HS-27A (cell line): ENCODE measurements around the gene TMC4.
"Not testable (repeated sequence)": the region's sequence is repeated elsewhere in the genome, so short reads cannot be mapped to it uniquely, and the experiment has no call there.

Source experiments
- DNase-seq: peaks from one replicate; pipeline ENCODE4 v3.0.0-alpha.2; 2012; ENCODE audit warnings: low read depth, missing footprints

The TMC4 gene

DNA sequence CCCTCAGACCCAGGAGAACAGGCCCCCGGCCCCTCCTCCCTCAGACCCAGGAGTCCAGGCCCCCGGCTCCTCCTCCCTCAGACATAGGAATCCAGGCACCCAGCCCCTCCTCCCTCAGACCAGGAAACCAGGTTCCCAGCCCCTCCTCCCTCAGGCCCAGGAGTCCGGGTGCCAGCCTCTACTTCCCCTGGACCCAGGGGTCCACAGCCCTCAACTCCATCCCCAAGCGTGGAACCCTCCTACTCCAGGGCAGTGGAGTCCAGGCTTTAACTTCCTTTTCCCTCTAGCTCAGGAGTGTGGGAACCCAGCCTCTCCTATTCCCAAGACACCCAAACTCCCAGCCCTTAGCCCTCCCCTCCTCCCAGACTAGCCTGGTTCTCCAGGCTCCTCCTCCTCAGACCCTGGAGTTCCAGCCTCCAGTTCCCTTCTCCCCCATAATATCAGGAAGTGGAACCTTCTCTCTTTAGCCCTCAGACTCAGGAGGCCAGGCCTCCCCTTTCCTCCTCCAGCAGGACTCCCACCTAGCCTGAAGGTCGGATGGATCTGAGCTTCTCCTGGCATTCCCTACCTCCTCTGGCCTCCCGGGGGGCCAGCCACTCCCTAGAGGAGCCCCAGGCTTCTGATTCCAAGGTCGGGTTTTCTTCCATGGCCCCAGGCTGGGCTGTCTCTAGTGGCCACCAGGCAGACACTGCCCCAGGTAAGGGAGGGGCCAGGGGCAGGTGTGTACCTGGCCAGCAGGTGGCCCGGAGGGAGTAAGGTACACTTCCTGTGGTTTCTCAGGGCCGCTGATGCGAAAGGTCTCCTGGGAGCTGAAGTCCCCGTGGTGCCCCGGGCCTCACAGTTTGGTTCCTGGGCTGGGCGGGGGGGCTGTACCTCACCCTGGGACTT, at the start of gene TMC4:
Gene TMC4 (minus strand): TSS at position 690 of the 888 bp plus-strand sequence. CDS start 43 bp downstream, at position 647.
- peak; percentile 27 for DNase-seq

DNA sequence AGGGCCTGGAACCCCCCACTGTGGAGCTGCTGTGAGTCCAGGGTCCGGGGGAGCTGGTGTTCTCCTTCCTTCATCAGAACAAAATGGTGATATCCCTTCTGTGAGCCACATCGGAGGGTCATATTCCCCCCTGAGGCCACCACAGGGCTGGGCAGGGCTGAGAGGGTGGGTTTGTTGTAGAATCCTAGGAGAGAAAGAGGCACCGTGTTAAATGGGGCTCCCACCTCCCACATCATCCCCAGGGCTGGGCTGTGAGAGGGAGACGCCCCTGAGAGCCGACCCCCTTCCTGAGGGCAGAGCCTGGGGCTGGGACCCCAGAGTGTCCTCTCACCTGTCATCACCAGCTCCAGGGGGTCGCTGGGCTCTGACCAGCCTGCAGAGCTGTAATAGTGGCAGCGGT, 49.0 kb upstream of the TMC4 start:
- DNase-seq: not testable (repeated sequence)

- DNase-seq: not testable (repeated sequence)
These were observed 46.7 kb upstream of the TMC4 start for GRCh38 chr19:54219702-54220101.

DNA sequence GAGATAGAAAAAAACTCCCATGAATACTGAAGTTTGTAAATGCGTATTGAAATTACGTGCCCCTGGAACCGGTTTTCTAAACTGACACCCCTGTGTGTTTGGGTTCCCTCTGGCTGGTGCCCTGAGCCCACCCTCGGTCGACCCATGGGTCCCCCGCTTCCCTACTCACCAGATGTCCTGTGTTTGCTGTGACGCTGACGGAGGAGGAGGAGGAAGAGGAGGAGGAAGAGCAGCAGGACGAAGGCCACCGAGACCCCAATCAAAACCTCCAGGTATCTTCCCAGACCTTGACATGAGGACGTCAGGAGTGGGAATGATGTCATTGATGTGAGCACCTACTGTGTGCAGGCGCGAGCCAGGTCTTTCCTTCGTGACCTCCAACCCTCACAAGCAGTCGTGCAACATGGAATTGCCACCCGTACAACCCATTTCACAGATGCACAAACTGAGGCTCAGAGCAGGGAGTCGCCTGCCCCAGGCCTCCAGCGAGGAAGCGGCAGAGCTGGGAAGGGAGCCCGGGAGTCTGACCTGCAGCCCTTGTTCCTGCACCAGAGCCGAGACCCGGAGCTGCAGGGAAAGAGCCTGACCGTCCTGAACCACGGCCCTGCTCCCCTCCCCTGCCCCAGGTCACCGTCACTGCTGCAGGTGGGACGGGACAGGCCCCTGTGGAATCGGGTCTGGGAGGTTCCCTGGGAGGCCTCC, 46.2 kb upstream of the TMC4 start:
- no peak for DNase-seq

- DNase-seq: no peak
These were observed 45.3 kb upstream of the TMC4 start for GRCh38 chr19:54218259-54218658.

- not testable (repeated sequence) for DNase-seq
These were observed 44.7 kb upstream of the TMC4 start for GRCh38 chr19:54217517-54218247.

DNA sequence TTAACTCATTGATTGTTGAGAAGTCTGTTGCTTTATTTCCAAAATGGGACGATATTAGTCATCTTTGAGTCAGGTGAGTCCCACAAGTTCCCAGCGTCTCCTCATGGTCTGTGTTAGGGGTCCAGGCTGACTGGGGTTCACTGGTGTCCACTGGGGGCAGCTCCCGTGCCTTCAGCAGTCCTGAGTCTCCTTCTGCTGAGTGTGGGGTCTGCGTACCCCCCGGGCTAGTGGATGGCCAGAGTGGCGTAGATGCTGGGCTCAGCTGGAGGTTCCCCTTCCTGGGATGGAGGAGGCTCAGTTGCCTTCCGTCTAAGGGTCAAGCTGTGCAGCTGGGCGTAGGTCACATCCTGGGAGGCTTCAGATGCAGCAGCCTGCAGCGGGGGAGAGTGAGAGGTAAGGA, 43.9 kb upstream of the TMC4 start:
- DNase-seq: no peak

GRCh38 chr19:54214734-54215133, 41.8 kb upstream of the TMC4 start:
- not testable (repeated sequence) for DNase-seq

GRCh38 chr19:54214217-54214616, 41.3 kb upstream of the TMC4 start:
- DNase-seq: not testable (repeated sequence)

DNA sequence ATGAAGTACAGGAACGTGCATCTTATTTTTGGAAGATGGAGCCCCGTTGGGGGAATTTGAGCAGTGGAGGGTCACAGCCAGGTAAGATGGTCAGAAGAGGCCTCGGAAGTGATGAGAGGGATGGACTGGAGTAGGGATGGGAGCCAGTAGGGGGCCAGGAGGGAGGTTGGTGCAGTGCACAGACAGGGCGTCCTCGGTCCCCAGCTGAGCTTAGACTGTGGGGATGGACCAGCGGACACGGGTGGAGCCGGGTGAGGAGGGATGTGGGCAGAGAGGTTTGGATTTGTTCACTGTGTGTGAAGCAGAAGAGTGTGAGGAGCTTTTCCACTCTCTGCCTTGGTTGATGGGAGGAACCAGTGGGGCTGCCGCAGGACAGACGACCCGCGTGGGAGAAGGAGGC, 38.3 kb upstream of the TMC4 start:
- DNase-seq: no peak

DNA sequence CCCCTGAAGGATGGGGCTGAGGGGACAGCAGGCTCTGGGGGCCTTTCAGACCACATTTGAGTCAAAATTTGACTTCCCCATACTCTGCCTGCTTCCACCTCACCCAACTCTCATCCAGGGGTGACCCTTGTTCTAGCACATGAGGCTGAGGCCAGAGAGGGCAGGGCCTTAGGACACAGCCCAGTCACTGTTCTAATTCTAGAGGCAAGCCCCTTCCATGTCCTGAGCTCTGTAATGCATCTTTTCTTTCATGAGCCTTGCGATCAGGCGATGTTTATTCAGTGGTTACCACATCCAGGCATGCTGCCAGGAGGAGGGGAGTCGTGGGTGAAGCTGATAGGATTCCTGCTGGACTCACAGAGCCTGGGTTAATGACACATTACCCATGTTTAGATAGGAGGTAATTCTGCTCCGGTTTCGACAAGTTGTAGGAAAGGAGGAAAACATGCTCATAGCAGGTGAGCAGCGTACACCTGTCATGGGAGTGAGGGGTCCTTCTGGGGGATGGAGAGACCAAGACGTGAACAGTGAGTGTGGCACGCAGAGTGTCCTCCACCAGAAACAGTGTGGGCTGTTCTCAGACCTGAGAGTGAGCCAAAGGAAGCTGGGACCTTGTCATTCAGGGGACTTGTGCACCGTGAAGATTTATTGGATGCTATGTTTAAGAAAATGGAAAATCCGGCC, 37.0 kb upstream of the TMC4 start:
- peak; percentile 96 for DNase-seq

GRCh38 chr19:54209058-54209810, 36.3 kb upstream of the TMC4 start:
- DNase-seq: no peak

- DNase-seq: no peak
These were observed 35.8 kb upstream of the TMC4 start for GRCh38 chr19:54208784-54209057.

DNA sequence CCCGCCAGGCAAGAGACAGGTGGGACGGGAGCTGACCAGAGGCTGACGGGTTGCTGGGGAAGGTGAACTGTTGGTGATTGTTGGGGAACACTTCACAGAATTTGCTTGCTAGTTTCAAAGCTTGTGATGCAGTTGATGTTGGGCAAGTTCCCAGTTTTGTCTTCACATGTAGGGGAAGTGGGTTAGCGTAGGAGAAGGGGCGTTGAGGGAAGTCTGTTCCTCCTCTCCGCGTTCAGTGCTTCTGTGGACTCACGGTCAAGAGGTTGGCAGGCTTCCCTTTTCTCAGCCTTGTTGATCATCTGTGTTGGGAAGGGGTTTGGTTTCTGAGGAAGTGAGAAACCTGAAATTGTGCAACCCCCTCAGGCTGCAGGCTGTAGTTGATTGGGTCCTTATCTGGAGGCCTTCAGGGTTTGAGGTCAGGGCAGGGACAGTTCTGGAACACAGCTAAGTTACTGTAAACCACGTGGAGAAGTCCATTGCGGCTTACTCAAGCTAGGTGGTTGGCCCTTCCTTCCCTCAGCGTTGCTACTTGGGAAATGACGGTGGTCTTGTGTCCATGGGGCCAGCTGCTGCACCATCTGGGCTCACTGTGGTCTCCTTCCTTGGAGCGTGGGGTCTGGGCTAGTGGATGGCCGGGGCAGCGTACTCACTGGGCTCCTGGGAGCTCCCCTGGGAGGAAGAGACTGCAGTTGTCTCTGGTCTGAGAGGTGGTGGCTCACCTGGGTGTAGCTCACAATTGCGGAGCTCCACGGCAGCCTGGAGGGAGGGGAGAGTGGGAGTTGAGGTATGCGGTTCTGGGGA, 35.2 kb upstream of the TMC4 start:
- DNase-seq: no peak

DNA sequence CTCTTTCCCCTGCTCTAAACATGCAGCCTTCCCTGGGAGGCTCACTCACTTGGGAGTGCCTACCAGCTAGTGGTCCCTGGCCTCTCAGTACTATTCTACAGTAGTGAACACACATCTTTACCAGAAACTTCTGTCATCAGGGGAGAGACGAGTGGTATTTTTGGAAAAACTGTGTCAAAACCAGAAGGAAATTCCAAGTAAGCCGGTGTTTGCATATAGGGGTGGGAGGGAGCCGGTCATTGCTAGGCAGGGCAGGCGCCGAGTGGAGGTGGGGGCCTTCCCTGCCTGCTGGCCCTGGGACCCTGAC, 34.7 kb upstream of the TMC4 start:
- no peak for DNase-seq

DNA sequence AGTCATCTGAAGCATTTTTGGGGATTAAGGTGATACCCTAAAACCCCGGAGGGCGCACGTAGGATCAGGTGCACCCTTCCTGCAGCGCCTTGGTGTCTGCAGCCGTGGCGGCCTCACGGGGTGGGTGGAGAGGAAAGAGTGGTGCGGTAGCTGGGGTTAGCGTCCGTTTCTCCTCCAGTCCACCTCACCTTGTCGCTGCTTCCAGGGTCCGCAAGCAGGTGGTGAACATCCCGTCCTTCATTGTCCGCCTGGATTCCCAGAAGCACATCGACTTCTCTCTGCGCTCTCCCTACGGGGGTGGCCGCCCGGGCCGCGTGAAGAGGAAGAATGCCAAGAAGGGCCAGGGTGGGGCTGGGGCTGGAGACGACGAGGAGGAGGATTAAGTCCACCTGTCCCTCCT, 34.2 kb upstream of the TMC4 start:
- DNase-seq: not testable (repeated sequence)

GRCh38 chr19:54206831-54207177, 33.8 kb upstream of the TMC4 start:
- no peak for DNase-seq

DNA sequence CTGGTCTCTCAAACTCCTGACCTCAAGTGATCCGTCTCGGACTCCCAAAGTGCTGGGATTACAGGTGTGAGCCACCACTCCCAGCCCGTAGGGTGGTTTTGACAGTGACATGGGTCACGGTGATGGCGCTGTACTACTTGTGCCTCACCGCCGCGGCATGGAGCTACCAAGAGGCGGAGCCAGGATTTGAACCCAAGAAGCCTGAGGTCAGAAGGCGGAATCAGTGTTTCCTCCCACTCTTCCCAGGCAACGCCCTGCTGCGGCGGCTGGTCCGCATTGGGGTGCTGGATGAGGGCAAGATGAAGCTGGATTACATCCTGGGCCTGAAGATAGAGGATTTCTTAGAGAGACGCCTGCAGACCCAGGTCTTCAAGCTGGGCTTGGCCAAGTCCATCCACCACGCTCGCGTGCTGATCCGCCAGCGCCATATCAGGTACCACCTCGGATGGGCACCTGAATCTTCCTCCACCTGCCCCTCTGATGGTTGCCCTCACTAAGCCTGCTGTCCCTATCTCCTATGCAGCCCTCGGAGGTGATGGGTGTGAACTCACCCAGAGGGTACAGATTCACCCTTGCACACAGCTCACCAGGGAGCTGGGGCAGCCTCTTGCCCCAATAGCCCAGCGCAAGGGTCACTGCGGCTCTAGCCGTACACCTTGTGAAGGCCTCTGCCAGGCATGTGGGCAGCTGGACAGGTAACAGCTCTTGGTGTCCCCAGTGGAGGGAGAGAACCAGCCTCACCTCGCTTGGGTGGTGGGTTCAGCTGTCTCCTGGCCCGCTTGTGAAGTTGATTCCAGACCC, 33.3 kb upstream of the TMC4 start:
- no peak for DNase-seq

DNA sequence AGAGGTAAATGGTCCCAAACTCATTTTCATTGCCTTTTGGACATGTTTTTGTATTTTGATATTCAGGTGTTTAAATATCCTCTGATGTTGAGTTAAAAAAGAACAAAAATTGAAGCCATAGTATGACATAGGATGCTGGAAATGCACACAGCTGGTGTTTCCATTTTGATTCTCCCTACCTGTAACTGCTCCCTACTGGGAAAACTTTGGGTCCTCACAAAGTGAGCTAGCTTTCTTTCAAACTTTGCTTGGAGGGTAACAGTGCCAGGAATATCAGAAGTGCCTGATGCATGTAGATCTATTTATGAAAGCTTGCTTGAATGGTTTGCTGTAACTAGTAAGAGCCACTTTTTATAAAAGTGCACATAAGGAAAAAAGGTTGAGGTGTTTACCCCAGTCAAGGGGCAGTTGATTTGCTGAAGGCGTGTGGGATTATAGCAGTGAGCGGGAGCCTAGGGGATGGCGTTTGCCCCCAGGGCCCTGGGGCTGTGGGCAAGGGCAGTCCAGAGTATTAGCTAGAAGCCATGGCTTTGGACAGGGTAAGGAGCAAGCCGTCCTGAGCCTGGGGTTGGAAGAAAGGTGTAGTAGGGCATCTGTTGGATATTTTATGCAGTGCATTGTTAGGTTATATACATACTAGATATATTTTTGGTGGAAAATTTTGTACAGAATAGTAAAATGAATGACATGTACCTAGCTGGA, 32.0 kb upstream of the TMC4 start:
- no peak for DNase-seq
